HG03439 (cell line): Measurements from ENCODE around the gene PCSK4.
"Not testable (repeated sequence)": the region's sequence is repeated elsewhere in the genome, so short reads cannot be mapped to it uniquely, and the experiment has no call there.

Experiments
- ATAC-seq: cut with Tn5 transposase; IDR thresholded peaks from one replicate; pipeline ENCODE4 v1.9.1; 2021; ENCODE audit warnings: mild to moderate bottlenecking, moderate library complexity; ENCODE audit not compliant: unreplicated experiment

PCSK4 gene

DNA sequence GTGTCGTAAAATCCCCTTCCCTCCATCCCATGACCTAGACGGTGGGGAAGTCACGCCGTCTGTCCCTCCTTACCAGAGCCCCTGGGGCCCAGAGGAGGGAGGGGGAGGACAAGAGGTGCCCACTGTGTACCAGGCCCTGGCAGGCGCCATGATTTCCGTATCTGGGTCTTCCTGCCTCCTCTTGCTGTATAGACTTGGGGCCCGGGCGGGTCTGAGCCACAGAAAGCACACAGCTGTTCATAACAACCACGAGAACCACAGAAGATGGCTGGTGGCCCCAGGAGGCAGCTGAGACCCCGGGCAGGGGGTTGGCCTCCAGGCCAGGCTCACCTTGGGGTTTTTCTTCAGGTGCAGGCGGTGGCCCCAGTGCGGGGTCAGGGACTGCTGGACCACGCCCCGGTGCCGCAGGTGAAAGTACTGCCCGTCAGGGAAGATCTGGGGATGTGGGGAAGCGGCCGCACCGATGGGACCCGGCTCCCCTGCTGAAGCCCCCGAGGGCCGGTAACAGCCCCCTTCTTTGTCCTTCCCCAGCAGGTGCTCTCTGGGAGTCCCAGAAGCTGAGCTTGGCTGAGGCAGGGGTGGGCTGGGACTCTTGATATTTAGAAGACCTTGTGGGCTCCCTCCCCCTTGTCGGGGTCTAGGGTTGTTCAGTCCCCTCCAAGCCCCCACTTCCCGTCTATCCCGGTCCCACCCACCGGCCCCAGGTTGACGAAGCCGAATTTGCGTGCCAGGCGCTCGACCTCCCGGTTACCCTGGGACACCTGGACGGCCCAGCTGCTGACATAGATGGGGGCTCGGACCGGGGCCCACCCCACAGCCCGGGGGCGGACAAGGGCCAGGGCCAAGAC, 463 bp downstream of the PCSK4 start:
- ATAC-seq, result no peak

DNA sequence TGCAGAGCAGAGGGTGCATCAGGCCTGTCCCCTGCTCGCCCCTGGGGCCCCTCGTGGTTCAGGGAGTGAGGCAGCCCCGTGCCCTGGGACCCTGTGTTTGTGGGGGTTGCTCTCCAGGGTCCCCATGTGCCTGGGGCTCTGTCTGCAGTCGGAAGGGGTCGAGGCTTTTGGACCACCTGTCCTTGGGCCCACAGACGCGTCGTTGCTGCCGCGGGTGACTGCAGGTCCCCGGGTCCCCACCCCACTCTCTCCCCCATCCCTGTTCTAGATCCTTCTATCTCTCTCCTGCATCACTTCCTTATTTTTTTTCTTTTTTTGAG, 1.9 kb downstream of the PCSK4 start:
- ATAC-seq, result no peak

DNA sequence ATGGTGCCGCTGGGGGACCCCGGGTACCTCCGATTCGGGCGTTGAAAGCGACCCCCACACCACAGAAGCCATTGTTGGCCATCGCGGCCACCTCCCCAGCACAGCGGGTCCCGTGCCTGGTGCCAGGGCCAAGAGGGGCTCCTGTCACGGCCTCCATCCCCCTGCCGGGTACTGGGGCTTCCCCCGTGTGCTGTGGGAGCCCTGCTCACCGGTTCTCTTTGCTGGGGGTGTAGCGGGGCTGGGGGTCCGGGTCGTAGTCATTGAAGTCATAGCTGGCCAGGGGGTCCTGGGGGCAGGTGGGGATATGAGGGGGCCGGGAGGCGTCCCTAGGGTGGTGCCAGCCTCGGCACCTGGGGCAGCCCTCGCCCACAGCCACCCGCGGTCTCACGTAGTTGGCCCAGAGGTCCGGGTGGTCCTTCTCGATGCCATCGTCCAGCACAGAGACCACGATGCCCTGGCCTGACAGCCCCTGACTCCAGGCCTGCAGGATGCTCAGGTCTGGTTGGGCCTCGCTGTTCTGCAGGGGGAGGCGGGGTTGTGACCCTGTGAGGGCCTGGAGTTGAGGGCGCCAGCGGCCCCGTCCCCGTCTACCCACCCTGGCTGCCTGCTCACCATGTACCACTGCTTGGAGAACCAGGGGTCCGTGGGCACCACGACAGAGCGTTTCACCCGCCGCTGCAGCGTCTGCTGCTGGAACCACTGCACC, 2.4 kb downstream of the PCSK4 start:
- ATAC-seq, result no peak

DNA sequence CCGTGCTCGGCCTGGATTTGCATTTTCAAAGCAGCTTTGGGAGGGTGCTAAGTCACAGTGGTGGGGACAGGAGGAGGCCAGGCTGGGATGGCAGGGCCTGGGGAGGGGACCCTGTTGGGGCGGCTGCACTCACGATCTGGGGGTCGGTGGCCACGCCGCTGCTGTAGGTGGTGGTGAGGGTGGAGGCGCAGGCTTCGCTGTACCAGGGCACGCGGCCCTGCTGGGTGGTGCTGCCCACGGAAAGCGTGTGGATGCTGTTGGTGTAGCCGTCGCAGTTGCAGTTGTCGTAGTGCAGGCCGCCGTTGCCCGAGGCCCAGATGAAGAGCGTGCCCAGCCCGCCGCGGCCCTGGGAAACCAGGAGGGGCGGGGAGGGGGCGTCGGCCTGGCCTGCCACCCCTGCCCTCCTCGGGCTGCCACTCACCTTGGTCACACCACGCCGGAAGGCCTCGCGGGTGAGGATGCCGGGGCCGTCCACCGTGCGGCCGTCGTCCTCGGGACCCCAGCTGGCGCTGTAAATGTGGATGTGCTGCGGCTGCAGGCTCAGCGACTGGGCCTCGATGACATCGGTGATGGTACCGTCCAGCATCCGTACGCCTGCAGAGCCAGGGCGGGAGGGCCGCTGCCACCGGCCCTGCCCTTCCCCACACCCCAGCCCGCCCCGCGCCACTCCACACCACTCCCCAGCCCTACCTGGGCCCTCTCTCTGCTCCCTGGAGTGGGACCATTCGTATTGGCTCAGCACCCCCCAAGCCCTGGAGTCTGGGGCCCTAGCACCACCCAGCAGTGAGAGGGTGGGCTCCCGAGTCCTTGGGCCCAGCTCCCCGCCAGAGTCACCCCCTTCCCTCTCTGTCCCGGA, 3.2 kb downstream of the PCSK4 start:
- no peak for ATAC-seq

DNA sequence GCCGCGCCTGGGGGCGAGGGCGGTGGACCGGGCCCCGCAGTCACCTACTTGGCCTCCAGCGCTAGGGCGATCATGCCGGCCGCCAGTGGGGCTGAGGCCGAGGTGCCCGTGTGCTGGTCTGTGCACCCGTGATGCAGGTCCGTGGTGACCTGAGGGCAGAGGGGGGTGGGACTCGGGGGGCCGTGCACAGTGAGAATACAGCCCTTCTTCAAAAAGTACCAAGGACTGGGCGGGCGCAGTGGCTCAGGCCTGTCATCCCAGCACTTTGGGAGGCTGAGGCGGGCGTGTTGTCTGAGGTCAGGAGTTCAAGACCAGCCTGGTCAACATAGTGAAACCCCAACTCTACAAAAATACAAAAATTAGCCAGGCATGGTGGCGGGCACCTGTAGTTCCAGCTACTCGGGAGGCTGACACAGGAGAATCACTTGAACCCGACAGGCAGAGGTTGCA, 6.1 kb downstream of the PCSK4 start:
- no peak for ATAC-seq

DNA sequence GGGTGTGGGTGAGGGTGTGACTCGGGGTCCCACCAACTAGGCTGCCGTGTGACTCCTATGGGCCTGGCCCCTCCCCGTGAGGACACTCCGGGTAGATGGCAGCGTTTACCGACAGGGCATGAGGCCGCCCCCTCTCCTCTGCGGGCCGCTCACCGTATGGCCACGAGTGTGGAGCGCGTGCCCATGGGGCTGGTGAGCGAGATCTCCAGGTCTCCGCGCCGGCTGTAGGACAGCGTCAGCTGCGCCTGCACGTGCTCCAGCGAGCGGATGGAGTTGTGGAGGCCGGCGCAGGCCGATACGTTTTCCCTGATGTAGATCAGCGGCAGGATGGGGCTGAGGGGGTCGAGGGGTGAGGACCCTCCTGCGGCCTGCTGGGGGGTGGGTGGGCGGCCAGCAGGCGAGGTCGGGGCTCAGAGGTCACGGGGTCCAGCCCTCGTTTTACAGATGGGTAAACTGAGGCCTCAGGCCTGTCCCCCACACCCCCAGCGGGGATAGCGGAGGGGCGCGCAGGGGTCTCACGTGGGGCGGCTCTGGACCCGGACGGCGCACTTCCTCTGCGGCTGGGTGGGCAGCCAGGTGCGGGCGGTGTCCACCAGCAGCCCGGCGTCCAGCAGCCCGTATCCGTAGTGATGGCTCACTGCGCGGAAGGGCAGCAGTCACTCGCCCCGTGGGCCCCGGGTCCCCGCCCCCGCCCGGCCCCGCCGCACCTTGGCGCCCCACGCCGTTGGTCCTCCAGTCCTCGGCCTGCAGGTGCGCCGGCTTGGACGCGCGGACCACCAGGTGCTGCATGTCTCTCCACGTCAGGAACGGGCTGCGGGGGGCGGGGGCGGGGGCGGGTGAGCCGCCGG, 6.8 kb downstream of the PCSK4 start:
- ATAC-seq, result no peak

DNA sequence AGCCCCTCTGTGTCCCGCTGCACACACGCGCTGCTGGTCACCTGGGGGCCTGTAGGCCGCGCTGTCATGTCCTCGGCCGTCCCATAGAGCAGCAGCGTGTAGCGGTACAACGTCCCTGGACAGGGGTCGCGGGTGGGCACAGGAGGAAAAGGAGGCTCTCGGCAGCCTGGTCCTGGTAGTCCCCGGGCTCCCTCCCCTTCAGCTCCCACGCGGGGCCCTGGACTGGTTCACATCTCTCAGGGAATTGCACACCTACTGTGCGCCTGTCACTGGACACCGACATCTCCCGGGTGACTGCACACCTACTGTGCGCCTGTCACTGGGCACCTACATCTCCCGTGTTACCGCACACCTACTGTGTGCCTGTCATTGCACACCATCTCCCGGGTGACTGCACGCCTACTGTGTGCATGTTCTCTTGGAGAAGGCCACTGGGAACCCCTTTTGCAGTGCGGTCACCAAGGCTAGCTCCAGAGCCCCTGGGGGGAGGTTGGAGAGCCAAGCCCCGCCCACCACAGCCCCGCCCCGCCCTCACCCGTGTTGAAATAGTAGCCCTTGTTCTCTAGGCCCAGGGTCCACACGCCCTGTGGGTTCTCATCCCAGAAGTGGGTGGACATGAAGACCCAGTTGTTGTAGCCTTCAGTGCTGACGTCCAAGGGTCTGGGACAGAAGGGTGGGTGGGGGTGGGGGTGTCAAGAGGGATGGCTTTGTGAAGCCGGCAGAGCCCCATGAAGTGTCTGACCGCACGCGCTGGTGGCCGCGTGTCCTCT, 7.6 kb downstream of the PCSK4 start:
- no peak for ATAC-seq

DNA sequence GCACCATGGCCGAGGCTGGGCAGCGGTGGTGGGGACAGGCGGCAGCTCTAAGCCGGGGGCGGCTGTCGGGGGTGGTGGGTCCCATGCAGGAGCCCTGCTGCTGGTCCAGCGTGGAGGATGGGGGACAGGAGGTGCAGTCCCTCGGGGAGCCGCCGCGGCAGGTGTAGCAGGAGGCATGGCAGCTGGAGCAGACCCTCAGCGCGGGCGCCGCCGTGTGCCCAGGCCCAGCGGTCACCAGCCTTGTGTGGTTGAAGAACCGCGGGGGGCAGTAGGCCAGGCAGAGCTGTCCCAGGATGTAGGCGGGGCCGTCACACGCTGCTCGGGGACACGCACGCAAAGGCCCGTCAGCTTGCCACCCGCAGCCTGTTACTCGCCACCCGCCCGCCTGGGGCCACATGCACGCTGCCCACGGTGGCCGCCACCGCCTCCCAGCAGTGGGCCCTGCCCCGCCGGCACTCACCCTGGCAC, 8.2 kb downstream of the PCSK4 start:
- no peak for ATAC-seq

DNA sequence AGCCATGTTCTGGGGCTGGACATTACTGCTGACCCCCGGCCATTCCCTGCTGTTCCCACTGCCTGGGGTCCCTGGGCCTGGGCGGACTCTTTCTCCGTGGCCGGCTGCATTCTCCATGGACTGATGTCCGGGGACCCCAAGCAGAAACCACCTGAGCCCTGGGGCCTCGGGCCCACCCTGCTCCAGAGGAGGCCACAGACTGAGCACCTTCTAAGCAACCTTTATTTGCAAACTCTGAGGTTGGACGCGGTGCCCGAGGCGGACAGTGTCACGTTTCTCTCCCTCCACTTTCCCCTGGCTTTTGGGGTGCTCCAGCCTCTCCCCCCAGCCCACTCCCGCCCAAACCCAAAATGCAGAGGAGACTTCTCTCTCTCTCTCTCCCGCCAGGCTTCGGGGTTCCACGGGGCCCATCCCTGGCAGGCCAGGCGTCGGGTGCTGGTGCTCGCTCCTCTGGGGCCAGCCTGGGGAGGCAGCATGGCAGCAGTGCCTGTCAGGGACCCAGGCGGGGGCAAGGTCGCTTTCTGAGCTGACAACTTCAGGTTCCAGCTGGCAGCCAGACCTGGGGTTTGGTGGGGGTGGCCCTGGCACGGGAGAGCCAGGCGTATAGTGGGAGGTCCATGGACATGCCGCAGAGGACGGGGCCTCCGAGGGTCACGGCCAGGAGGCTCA, 8.8 kb downstream of the PCSK4 start:
- no peak for ATAC-seq

DNA sequence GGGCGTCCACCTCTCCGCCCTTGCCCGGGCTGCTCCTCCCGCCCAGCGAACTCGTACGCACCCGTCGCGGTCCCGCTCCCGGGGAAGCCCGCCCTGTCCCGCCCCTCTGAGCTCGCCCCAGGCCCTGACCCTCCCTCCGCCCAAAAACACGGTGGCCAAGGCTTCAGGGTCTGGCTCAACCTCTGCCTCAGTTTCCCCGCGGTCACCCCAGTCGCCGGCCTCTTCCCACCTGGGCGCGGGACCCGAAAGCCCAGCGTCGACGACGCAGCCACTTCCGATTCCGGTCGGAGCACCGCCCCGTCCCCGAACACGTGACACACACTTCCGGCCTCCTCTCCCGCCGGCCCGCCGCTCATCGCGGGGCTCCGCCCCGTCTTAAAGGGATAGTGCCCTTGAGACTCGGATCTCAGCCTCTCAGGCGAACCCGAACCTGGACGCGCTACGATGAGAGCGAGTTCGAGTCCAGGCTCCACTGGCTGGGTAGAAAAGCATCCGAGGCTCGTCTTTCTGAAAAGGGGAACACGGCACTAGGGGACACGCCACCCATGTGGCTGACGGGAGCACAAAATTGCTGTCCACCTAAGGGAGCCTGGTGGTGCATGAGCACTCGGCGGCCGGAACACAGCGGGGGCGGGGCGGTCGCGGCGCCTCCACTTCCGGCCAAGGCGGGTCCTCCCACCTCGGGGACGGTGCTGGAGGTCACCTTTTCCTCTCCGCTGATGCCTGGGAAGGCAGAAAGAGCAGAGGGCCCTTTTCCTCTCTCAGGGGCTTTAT, 11.0 kb downstream of the PCSK4 start, which contains the start of gene C19orf25:
C19orf25 (minus strand) TSS at position 282 of the 774 bp plus-strand sequence. CDS start 312 bp downstream, outside the sequence.
- ATAC-seq, result peak; percentile 85

DNA sequence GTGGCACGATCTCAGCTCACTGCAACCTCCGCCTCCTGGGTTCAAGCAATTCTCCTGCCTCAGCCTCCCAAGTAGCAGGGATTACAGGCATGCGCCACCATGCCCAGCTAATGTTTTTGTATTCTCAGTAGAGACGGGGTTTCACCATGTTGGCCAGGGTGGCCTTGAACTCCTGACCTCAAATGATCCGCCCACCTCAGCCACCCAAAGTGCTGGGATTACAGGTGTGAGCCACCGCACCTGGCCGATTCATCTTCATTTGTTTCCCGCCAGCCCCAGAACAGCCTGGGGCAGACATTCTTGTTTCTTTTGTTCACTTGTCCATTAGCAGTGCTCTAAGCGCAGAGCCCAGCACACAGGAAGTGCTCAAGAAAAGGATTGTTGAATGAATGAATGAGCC, 13.1 kb downstream of the PCSK4 start:
- not testable (repeated sequence) for ATAC-seq

DNA sequence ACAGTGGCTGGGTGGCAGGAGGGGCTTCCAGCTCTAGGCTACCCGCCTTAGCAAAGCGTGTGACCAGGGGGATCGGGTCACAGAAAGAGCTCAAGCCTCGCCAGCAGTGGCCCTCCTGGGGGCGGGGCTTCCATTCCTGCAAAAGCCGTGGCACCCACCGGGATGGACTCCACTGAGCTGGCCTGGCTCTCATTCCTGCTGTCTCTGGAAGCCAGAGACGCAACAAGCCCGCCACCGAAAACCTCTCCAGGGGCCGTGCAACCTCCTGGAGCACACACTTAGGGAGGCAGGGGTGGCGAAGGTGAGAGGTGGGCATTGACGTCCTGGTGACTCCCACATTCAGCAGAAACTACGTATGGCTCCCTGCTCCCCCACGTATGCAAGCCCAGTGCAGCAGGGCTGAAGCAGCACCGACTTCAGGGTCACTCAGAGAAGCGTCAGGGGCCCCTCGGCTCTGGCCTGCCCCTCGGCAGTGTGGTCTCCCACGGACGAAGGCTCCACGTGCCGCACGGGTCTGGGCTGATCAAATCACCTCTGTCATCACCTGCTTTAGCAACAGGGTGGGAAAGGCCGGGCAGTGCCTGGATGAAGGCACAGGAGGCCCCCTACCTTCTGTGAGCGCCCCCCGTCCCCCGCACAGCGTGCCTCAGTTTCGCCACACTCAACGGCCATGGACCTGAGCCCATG, 14.3 kb downstream of the PCSK4 start:
- ATAC-seq, result no peak

DNA sequence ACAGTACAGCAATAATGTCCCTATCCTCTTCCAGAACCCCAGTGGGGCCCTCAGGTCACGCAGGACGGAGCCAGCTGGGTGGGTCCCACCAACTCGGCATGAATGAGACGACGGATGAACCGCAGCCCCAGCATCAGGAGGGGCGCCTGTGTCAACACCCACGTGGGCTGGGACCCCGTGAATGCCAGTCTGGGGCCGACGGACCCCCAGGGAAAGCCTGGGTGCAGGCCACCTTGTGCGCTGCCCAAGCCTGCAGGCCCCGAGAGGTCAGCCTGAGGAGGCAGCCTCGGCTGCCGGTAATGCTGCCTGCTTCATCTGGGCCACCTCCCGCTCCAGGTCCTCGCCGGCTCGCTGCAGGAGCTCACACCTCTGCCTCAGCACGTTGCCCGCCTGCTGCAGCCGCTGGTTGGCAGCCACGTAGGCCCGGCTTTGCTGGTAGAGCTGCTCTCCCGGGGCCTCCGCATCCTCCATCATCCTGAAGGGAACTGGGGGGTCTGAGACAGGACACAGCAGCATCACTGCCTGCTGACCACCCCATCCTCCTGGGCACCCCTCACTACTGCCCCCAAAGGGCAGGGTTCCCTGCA, 15.3 kb downstream of the PCSK4 start:
- no peak for ATAC-seq

DNA sequence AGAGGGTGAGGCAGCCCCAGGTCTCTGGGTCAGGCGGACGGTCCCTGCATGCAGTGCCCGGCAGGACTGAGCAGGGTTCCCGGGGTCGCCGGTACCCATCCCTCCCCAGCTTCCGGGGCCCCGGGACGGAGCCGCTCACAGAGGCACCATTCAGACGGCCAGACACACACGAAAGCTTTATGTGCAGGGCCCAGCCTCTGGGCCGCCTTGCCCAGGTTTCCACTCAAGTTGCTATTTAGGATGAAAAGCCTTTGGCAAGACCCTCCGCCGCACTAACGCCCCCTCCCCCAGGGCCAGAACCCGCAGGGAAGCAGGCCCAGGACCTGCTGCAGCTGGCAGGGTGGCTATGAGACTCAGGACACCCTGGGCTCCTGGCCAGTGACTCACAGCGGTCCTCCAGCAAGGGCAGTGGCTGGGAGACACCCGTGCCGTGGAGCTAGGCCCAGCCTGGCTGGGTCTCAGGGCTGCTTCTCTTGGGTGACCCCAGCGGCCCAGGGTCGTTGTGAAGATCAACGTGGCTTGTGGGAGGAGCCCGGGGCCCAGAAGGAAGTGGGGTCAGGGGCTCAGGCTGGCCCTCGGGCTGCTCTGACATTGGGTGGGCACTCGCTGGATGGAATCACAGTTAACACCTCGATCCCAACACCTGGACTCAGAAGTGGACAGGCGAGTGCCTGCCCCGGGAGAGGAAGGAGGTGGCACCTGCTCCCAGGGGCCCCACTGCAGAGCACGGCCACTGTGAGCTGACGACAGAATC, 16.0 kb downstream of the PCSK4 start:
- ATAC-seq, result no peak

DNA sequence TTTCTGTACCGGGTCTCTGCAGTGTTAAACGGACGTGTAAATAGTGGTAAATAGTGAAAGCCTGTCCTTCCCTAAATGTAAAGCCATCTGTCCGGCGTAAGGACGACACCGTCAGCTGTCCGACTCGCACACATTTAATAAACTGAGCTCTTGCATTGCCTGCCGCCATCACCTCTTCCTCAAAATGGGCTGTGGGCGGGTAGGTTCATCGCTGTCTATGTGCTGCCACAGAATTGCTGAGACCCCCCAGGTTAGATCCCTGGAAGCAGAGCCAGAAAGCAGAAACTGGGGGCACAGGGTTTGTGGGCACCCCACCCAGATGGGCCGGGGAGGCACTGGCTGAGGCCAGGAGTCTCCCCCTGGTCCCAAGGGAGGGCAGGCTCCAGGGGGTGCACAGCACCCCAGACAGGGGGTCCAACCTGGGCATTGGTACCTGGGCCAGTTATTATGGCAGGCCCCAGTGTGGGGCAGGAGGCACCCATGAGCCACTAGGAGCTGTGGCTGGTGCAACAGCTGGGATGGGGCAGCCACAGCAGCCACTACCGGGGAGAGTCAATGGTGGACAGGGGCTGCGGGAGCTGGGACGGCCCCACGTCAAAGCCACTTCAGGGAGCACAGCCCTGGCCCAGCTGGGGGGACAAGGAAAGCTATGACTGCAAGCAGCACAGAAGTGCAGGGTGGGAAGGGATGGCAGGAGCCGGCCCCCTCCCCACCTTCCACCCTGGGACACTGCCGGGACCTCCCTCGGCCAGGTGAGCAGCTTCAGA, 16.9 kb downstream of the PCSK4 start:
- ATAC-seq, result no peak
